ENCODE measurements around the gene SLCO6A1. TPM values are rescaled to one million over a fixed set of nuclear protein-coding genes. Genes with fewer than 3 reads are reported as not detected.

SLCO6A1 gene
- total RNA-seq, 1 experiment from 2014 or later: not detected

DNA sequence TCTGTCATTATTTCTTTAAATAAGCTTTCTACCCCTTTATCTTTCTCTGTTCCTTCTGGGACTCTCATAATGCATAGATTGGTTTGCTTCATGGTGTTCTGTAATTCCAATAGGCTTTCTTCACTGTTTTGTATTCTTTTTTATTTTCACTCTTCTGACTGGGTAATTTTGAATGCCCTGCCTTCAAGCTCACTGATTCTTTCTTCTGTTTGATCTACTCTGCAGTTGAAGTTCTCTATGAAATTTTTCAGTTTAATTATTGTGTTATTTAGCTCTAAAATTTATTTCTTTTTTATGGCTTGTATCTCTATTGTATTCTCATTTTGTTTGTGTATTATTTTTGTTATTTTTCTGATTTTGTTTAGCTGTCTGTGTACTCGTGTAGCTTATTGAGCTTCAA lies 113.4 kb downstream of the SLCO6A1 start:
- DNase-seq: no peak
- no peak overlapping the region for H3K4me3 ChIP-seq (ENCODE audit: insufficient read depth, low read depth, low read length)
- no peaks in the 10 kb centered on the region for H3K36me3 ChIP-seq (replicated peaks; ENCODE audit: control insufficient read depth, insufficient read depth, low read length)
- H3K27me3 ChIP-seq (ENCODE audit: control insufficient read depth, insufficient read depth, low read length): no peaks in the 10 kb centered on the region

DNA sequence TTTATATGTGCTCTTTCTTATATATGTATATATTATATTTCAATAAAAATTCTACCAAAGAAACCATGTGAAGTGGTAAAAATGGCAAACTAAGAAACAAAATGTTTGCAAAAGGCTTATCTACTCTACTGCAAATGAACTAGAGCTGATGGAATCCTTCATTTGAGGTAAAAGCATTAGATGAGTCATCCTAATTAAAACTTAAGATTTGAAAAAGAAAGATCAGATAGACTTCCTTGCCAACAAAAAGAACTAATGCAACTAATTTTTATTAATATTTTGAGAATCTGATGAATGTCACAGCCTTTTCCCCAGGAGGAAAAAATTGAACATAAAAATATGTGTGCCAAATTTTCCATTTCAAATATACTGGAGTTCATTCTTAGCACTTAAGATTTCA lies 118.6 kb downstream of the SLCO6A1 start:
- Histone ChIP-seq H3K27me3 (ENCODE audit: control insufficient read depth, insufficient read depth, low read length) (no peaks in the 10 kb centered on the region), H3K4me3 (ENCODE audit: insufficient read depth, low read depth, low read length) (no peak overlapping the region), H3K36me3 (replicated peaks; ENCODE audit: control insufficient read depth, insufficient read depth, low read length) (no peaks in the 10 kb centered on the region)
- DNase-seq: no peak

DNA sequence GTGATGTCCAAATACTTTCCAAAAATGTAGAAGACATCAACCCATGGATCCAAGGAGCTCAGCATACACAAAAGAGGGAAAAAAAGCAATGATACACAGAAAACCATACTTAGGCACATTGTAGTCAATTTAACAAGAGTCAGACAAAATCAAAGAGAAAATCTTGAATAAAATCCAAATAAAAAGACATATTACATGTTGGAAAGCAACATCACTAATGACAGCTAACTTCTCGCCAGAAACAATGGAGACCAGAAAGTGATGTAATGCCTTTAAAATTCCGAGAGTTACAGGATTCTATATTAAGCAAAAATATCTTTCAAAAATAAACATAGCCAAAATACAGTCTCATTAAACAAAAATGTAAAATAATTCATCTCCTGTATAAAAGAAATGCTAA lies 122.9 kb downstream of the SLCO6A1 start:
- Histone ChIP-seq H3K27me3 (ENCODE audit: control insufficient read depth, insufficient read depth, low read length) (no peaks in the 10 kb centered on the region), H3K36me3 (replicated peaks; ENCODE audit: control insufficient read depth, insufficient read depth, low read length) (no peaks in the 10 kb centered on the region), H3K4me3 (ENCODE audit: insufficient read depth, low read depth, low read length) (no peak overlapping the region)
- DNase-seq: no peak

DNA sequence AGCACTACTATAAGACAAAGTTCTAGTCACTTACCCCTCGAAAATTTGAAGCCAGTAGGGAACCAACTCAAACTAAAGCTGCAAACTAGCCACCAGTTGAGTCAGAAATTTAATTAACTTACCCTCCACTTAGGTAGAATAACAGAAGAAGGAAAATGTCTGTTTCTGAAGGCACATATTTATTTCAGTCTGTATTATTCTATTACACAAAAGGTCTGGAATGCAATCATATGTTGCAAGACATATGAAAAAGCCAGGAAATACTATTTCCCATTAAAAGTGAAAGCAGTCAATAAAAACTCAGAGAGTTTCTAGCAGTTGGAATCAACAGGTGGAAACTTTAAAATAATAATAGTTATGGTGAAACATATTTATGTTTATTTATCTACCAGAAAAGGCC lies 123.5 kb downstream of the SLCO6A1 start:
- no peak overlapping the region for H3K4me3 ChIP-seq (ENCODE audit: insufficient read depth, low read depth, low read length)
- DNase-seq: no peak
- H3K27me3 ChIP-seq (ENCODE audit: control insufficient read depth, insufficient read depth, low read length): no peaks in the 10 kb centered on the region
- H3K36me3 ChIP-seq (replicated peaks; ENCODE audit: control insufficient read depth, insufficient read depth, low read length): no peaks in the 10 kb centered on the region

DNA sequence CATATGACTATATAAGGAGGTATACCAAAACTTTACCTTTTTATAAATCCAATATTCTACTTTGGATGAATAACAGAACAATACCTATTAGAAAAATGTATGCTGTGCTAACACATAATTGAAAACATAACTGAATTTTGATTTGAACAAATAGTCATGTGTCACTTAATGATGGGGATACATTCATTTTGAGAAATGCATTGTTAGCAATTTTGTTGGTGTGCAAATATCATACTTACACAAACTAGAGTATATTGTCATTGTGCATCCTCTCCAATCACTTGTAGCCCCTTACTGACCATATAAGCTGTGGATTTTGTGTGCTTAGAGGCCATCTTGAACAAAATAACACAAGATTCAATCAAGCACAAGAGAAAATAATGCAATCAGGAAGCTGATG lies 130.4 kb downstream of the SLCO6A1 start:
- H3K27me3 ChIP-seq (ENCODE audit: control insufficient read depth, insufficient read depth, low read length): no peaks in the 10 kb centered on the region
- no peak for DNase-seq
- no peak overlapping the region for H3K4me3 ChIP-seq (ENCODE audit: insufficient read depth, low read depth, low read length)
- no peaks in the 10 kb centered on the region for H3K36me3 ChIP-seq (replicated peaks; ENCODE audit: control insufficient read depth, insufficient read depth, low read length)

DNA sequence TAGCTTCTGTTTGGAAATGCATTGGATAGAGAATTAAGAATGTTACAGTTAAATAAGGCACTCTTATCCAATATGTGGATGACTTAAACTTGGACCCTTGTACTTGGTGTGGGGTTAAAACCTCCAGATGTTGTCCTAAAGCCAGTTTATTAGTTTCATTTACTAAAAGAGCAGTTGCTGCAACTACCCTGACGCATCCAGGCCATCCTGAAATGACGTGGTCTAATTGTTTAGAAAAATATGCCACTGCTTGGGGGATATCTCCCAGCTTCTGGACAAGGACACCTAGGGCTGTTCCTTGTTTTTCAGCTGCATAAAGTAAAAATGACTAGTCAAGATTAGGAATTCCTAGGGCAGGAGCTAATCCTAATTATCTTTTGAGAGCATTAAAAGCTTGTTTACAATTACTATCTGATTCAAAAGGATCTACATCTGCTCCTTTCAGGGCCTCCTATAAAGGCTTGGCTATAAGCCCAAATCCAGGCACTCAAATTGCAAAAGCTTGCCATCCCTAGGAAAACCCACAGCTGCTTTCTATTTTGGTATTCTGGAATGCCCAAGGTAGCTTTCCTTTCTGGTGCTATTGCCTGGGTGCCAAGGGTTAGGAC lies 157.0 kb downstream of the SLCO6A1 start:
- Histone ChIP-seq H3K36me3 (replicated peaks; ENCODE audit: control insufficient read depth, insufficient read depth, low read length) (no peaks in the 10 kb centered on the region), H3K27me3 (ENCODE audit: control insufficient read depth, insufficient read depth, low read length) (no peaks in the 10 kb centered on the region), H3K4me3 (ENCODE audit: insufficient read depth, low read depth, low read length) (no peak overlapping the region)
- no peak for DNase-seq

DNA sequence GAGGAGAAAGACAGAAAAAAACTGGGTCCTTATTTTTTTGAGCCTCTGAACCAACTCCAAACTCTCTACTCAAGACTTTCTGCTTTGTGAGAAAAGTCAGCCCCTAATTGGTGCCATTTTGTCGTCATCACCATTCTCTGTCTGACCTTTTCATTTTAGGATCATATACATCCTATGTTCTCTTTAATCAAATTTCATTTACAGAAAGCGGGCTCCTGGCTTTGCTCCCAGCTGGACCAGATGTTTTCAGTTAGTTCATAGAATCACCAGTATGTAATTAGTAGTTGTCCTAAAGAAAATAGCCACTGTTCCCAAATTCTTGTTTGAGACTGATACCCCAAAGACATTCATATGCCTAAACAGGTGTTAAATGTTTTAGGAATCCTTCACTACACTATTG lies 174.1 kb downstream of the SLCO6A1 start:
- H3K36me3 ChIP-seq (replicated peaks; ENCODE audit: control insufficient read depth, insufficient read depth, low read length): no peaks in the 10 kb centered on the region
- no peaks in the 10 kb centered on the region for H3K27me3 ChIP-seq (ENCODE audit: control insufficient read depth, insufficient read depth, low read length)
- DNase-seq: no peak
- no peak overlapping the region for H3K4me3 ChIP-seq (ENCODE audit: insufficient read depth, low read depth, low read length)

Other genes starting within 250 kb of the SLCO6A1 start
- 1.7 and 2.8 TPM in 2 replicates for gene SLCO4C1, start 202.7 kb downstream of the SLCO6A1 start, total RNA-seq (2014; rRNA removed; shearing (Covaris generic))